HepG2 (cell line): ENCODE results near the gene ZFYVE28. TPM values are rescaled to one million over a fixed set of nuclear protein-coding genes. Genes with fewer than 3 reads are reported as not detected.

Source experiments
- ATAC-seq: fragments of 200-7000 bp; cut with Tn5 transposase; 3 replicates; pipeline ENCODE4 v1.9.1; 2020; ENCODE audit warnings: mild to moderate bottlenecking, moderate library complexity
- BruUV-seq: library from RNA; stranded (reverse); fragments of 400-500 nt; replicated peaks from 2 replicates; lab custom pipeline; 2021; lab: Mats Ljungman, UMichigan
- CTCF ChIA-PET: fragments of 300-600 bp; formaldehyde crosslinking; extraction: SDS; loops from one replicate; lab custom pipeline; 2021; ENCODE audit warnings: low total read pairs, inconsistent platforms, low intra/inter-chr PET ratio; lab: Yijun Ruan, JAX
- POLR2A ChIA-PET: fragments of 350-600 bp; sonication (Branson Sonifier 250); formaldehyde crosslinking; loops from one replicate; lab custom pipeline; 2020; ENCODE audit warnings: antibody characterized with exemption, inconsistent platforms; lab: Yijun Ruan, JAX
- DNase-seq: peaks from one replicate; pipeline ENCODE4 v3.0.0-alpha.2; 2015; ENCODE audit warnings: low spot score
- FAIRE-seq: peaks from 3 replicates; lab custom pipeline; 2011; peaks lifted over from hg19 to GRCh38; lab: Jason Lieb, UNC
- H2AFZ ChIP-seq: one replicate; pipeline ENCODE4 v1.6.1; 2011; ENCODE audit warnings: low read length, inconsistent platforms
- H3K27ac ChIP-seq: fragments of 300-600 bp; 3 replicates; pipeline ENCODE4 v1.8.0; 2011; ENCODE audit warnings: mixed run types, mild to moderate bottlenecking, mixed read lengths, low read length, inconsistent platforms; ENCODE audit not compliant: insufficient read depth; ENCODE audit errors: extremely low read length
- H3K27me3 ChIP-seq, 2 experiments: fragments of 200-600 bp in 1 of 2; 2 replicates in 1 of 2; 3 replicates in 1 of 2; pipeline versions ENCODE4 v1.6.0 to v1.8.0; 2011; ENCODE audit warnings: low read length in 2 of 2, mild to moderate bottlenecking in 2 of 2, moderate library complexity in 2 of 2, inconsistent platforms in 1 of 2; ENCODE audit not compliant: insufficient read depth in 2 of 2, control insufficient read depth in 1 of 2
- H3K36me3 ChIP-seq, 2 experiments: fragments of 200-600 bp in 1 of 2; replicated peaks in 1 of 2; 2 replicates in 1 of 2; 3 replicates in 1 of 2; pipeline versions ENCODE4 v1.5.1 to v1.8.0; 2011; ENCODE audit warnings: low read length in 2 of 2, inconsistent platforms in 1 of 2; ENCODE audit not compliant: insufficient read depth in 2 of 2, control insufficient read depth in 1 of 2
- H3K4me1 ChIP-seq: 2 replicates; pipeline ENCODE4 v1.5.1; 2012; ENCODE audit warnings: low read length, inconsistent platforms; ENCODE audit not compliant: insufficient read depth
- H3K4me2 ChIP-seq: 2 replicates; pipeline ENCODE4 v1.6.0; 2011; ENCODE audit warnings: low read depth, low read length, inconsistent platforms
- H3K4me3 ChIP-seq, 3 experiments: fragments of 200-600 bp in 1 of 3; sonication (generic), shearing (Covaris generic) in 1 of 3; replicated peaks in 1 of 3; 2 replicates each; pipeline ENCODE4 v1.5.1; 2011 to 2016; ENCODE audit warnings: low read length in 3 of 3, inconsistent platforms in 2 of 3, low read depth in 2 of 3, mild to moderate bottlenecking in 2 of 3, control low read depth in 1 of 3, mixed read lengths in 1 of 3; ENCODE audit not compliant: insufficient read depth in 1 of 3
- H3K79me2 ChIP-seq: one replicate; pipeline ENCODE4 v1.6.1; 2011; ENCODE audit warnings: low read length, inconsistent platforms; ENCODE audit not compliant: insufficient read depth
- H3K9ac ChIP-seq: 2 replicates; pipeline ENCODE4 v1.6.0; 2011; ENCODE audit warnings: mild to moderate bottlenecking, low read depth, low read length, inconsistent platforms; ENCODE audit not compliant: insufficient read depth
- H3K9me3 ChIP-seq: 2 replicates; pipeline ENCODE4 v1.5.1; 2012; ENCODE audit warnings: mild to moderate bottlenecking, low read length
- H4K20me1 ChIP-seq: 2 replicates; pipeline ENCODE4 v1.6.0; 2011; ENCODE audit warnings: inconsistent platforms, mild to moderate bottlenecking, low read length, moderate library complexity; ENCODE audit not compliant: insufficient read depth
- AGO2 ChIP-seq: fragments of 200-400 bp; formaldehyde crosslinking; optimal IDR thresholded peaks from 2 replicates; pipeline ENCODE3; 2017; ENCODE audit warnings: mild to moderate bottlenecking, low read depth, low read length, moderate library complexity
- AKAP8 ChIP-seq: sonication (generic); formaldehyde crosslinking; IDR thresholded peaks from 2 replicates; pipeline ENCODE4 v1.5.1; 2020; ENCODE audit warnings: mild to moderate bottlenecking, missing genetic modification reagents
- CBX5 ChIP-seq: sonication (generic); formaldehyde crosslinking; IDR thresholded peaks from 2 replicates; pipeline ENCODE4 v1.4.0; 2020; ENCODE audit warnings: missing genetic modification reagents, borderline replicate concordance
- EZH2 ChIP-seq: conservative IDR thresholded peaks from 2 replicates; pipeline ENCODE4 v1.6.1; 2012; ENCODE audit warnings: mild to moderate bottlenecking, low read depth, low read length, moderate library complexity
- PHF8 ChIP-seq: sonication (generic); formaldehyde crosslinking; IDR thresholded peaks from 2 replicates; pipeline ENCODE4 v1.5.0; 2020; ENCODE audit warnings: missing genetic modification reagents
- RBFOX2 ChIP-seq: fragments of 200-400 bp; formaldehyde crosslinking; IDR thresholded peaks from 2 replicates; pipeline ENCODE4 v1.6.1; 2017; ENCODE audit warnings: low read depth, mild to moderate bottlenecking, low read length
- ZNF883 ChIP-seq: sonication (generic); formaldehyde crosslinking; IDR thresholded peaks from 2 replicates; pipeline ENCODE4 v1.5.1; 2020; ENCODE audit warnings: mild to moderate bottlenecking, missing genetic modification reagents; ENCODE audit errors: not compliant biosample characterization
- ZZZ3 ChIP-seq: sonication (generic); formaldehyde crosslinking; IDR thresholded peaks from 2 replicates; pipeline ENCODE4 v1.4.0; 2020; ENCODE audit warnings: missing genetic modification reagents, mild to moderate bottlenecking, borderline replicate concordance
- WGBS: methylation state at CpG from one replicate; pipeline ENCODE4 v1.1.6; 2017; ENCODE audit warnings: low lambda C conversion rate; 5-methylcytosine and 5-hydroxymethylcytosine counted together
- in situ Hi-C: cut with HindIII; loops from 2 replicates; pipeline ENCODE4 v1.10.0; 2017; ENCODE audit warnings: low pct_unique_long_range_greater_than_20kb; ENCODE audit not compliant: extremely low pct_ligation_motif_present
- intact Hi-C: fragments of 100-400 bp; cut with micrococcal nuclease; formaldehyde crosslinking; loops from one replicate; pipeline ENCODE4 v1.10.0; 2022; ENCODE audit not compliant: unreplicated experiment
- polyA plus RNA-seq, 8 experiments: library from polyadenylated mRNA; depleted of rRNA in 3 of 8; stranded (reverse) in 7 of 8; unstranded in 1 of 8; fragments of >200 nt; fragmentation: Illumina TruSeq in 4 of 8; extraction: Trizol in 4 of 8; gene quantifications; 2 replicates each; pipeline versions ENCODE4 v1.2.1 to v1.2.3, GENCODE V29; 2011 to 2016; ENCODE audit warnings: low read depth in 4 of 8, missing spikeins in 1 of 8, mixed read lengths in 1 of 8; ENCODE audit not compliant: insufficient read depth in 1 of 8
- total RNA-seq, 5 experiments: library from RNA; depleted of rRNA; stranded (reverse); fragments of >200 nt; fragmentation: Illumina TruSeq; extraction: Trizol; gene quantifications; 2 replicates each; pipeline ENCODE4 v1.2.3, GENCODE V29; 2016; ENCODE audit warnings: low read depth in 1 of 5
- TF ChIP-seq, protein P1 (sequence below): sonication (generic); formaldehyde crosslinking; IDR thresholded peaks from 2 replicates; pipeline ENCODE4 v1.5.1; 2020; ENCODE audit warnings: mild to moderate bottlenecking, missing genetic modification reagents

Gene ZFYVE28
- total and polyA plus RNA-seq, 2 of the 13 experiments (the other 11 are each of a cell fraction or from before 2014, with no cell fraction given) = 0.12 to 0.22 TPM

DNA sequence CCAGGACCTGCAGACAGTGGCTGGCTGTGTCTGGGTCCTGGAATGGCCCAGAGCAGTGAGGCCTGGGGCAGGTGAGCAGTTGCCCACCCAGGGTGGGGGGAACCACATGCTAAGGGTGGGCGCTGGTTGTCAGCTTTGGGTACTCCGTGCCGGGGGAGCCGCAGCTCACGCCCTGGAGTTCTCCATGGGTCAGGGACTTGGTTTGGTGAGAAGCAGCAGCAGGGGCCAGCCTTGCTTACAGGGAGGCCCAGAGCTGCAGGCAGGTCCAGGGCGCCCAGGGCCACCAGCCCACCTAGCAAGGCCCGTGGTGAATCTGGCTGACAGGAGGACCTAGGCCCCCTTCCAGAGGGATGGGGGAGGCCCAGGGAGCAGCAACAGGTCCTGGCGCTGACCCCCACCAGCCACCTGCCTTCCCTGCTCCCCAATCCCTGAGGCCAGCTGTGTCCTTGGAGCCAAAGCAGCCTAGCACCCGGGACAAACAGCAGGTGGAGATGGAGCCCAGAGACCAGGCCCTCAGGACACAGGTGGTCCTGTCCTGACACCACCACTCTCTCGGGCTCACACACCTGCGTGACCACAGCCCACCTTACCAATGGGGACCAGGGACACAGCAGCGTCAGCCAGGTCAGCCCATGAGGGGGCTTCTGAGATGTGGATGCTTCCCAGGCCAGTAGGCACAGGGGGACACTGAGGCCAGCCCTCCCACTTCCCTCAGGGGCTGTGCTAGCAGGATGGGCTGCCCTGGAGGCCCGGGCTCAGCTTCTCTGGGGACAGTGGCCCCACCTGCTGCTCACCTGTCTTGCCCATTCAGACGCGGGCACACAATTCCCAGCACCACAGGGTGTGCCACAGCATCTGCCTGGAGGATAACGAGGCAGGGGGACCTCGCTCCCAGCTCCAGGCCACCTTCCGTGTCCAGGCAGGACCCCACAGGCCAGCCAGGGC lies 160.1 kb downstream of the ZFYVE28 start:
- H4K20me1 ChIP-seq = no peaks in the 10 kb centered on the region
- intact Hi-C loops = no loop called here
- no peak overlapping the region for H3K9ac ChIP-seq
- WGBS = 81% methylated on average over 3 of the region's 18 CpGs
- ChIA-PET POLR2A (interaction anchor here (1.4 kb wide), 1 partner anchor 16 kb away, joined by 5 read pairs; the partner anchor contains the start of genes HAUS3 and POLN), CTCF (no interaction called here)
- no peaks in the 10 kb centered on the region for H3K27me3 ChIP-seq
- peak; percentile 53 for TF ChIP-seq AGO2
- TF ChIP-seq RBFOX2 = peak; percentile 9; the same call in 1 of the 2 replicates
- TF ChIP-seq ZZZ3 (CRISPR knock-in tag) = no peak
- peak; percentile 46; the same call in 1 of the 2 replicates for TF ChIP-seq AKAP8 (CRISPR knock-in tag)
- FAIRE-seq = no peak
- H2AFZ ChIP-seq = no peak overlapping the region
- no peak for ATAC-seq
- H3K4me2 ChIP-seq = no peak overlapping the region
- DNase-seq = no peak
- H3K79me2 ChIP-seq = peaks cover 9% of the 10 kb centered on the region
- peaks cover 8 to 16% of the 10 kb centered on the region in 2 experiments; a peak in 4 of 5 replicates for H3K36me3 ChIP-seq
- peaks cover 25% of the 10 kb centered on the region for H3K4me1 ChIP-seq
- H3K4me3 ChIP-seq = no peak overlapping the region
- BruUV-seq = no TSS peak
- no peak overlapping the region for H3K27ac ChIP-seq
- in situ Hi-C loops = no loop called here
- H3K9me3 ChIP-seq = no peaks in the 10 kb centered on the region

DNA sequence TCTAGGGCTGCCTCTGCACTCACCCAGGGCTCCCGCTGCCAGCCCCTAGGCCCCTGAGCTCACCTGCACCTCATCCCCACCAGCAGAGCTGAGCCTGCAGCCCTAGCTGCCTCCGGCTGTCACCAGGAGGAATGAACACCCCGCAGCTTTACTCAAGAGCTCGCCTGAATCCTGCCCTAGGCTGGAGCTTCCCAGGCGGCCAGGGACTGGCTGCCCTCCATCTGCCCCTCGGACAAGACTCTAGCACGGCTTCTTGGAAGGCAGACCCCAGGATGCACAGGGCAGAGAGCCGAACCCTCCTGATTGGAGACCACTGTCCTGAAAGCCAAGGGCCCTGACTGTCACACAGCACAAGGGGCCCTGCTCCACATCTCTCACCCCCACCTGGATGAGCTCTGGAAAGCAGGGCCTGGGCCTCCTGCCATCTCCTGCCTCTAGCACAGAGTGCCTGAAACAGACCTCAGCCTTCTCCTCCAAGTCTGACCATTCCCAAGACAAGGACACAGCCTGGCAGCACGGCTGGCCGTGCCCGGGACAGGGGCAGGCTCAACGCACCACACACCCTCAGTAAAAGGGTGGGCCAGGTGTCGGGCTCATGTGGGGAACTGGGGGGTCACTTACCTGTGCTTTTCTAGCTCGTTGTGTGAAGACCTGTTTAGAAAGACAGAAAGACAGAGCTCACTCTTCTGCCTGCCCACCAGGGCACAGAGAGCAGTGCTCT lies 160.9 kb downstream of the ZFYVE28 start:
- no peak for ATAC-seq
- in situ Hi-C loops = no loop called here
- no peak for FAIRE-seq
- Histone ChIP-seq H3K9me3 (no peaks in the 10 kb centered on the region), H3K4me3 (no peak overlapping the region), H3K4me2 (no peak overlapping the region), H4K20me1 (no peaks in the 10 kb centered on the region), H3K4me1 (peaks cover 17% of the 10 kb centered on the region), H3K36me3 (peaks cover 9 to 16% of the 10 kb centered on the region in 2 experiments; a peak in 4 of 5 replicates), H3K27me3 (no peaks in the 10 kb centered on the region), H2AFZ (no peak overlapping the region), H3K9ac (no peak overlapping the region), H3K27ac (no peak overlapping the region), H3K79me2 (peaks cover 9% of the 10 kb centered on the region)
- WGBS = 95% methylated on average over 6 of the region's 14 CpGs
- ChIA-PET CTCF (no interaction called here), POLR2A (interaction anchor here (1.4 kb wide), 1 partner anchor 15 kb away, joined by 5 read pairs; the partner anchor contains the start of genes HAUS3 and POLN)
- DNase-seq = no peak
- peak; percentile 33 for TF ChIP-seq AGO2
- TF ChIP-seq CBX5 (CRISPR knock-in tag) = no peak
- no peak for TF ChIP-seq PHF8 (CRISPR knock-in tag)
- no peak for TF ChIP-seq ZNF883 (CRISPR knock-in tag)
- TF ChIP-seq, protein P1, sequence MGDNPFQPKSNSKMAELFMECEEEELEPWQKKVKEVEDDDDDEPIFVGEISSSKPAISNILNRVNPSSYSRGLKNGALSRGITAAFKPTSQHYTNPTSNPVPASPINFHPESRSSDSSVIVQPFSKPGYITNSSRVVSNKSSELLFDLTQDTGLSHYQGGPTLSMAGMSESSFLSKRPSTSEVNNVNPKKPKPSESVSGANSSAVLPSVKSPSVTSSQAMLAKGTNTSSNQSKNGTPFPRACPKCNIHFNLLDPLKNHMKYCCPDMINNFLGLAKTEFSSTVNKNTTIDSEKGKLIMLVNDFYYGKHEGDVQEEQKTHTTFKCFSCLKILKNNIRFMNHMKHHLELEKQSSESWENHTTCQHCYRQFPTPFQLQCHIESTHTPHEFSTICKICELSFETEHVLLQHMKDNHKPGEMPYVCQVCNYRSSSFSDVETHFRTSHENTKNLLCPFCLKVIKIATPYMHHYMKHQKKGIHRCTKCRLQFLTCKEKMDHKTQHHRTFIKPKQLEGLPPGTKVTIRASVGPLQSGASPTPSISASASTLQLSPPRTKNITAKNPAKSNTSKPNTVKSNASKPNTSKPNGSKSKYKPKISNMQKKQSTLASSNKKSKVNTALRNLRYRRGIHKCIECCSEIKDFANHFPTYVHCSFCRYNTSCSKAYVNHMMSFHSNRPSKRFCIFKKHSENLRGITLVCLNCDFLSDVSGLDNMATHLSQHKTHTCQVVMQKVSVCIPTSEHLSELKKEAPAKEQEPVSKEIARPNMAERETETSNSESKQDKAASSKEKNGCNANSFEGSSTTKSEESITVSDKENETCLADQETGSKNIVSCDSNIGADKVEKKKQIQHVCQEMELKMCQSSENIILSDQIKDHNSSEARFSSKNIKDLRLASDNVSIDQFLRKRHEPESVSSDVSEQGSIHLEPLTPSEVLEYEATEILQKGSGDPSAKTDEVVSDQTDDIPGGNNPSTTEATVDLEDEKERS (CRISPR knock-in tag) = no peak
- no peak for TF ChIP-seq EZH2
- BruUV-seq = no TSS peak
- intact Hi-C loops = no loop called here
